Endodermal cell (in vitro differentiated cells): ENCODE results near the gene SYT2. TPM values are rescaled to one million over a fixed set of nuclear protein-coding genes. Genes with fewer than 3 reads are reported as not detected.

ENCODE experiments used
- DNase-seq: peaks from one replicate; pipeline ENCODE4 v3.0.0-alpha.2; 2017
- H3K27ac ChIP-seq: 2 replicates; pipeline ENCODE4 v1.5.1; 2013; ENCODE audit warnings: mild to moderate bottlenecking, low read depth, low read length, moderate library complexity
- H3K27me3 ChIP-seq: 2 replicates; pipeline ENCODE4 v1.6.1; 2013; ENCODE audit warnings: mild to moderate bottlenecking, low read length, moderate library complexity; ENCODE audit not compliant: insufficient read depth, control insufficient read depth, poor library complexity, severe bottlenecking
- H3K36me3 ChIP-seq: 2 replicates; pipeline ENCODE4 v1.7.0; 2013; ENCODE audit warnings: mild to moderate bottlenecking, low read length, moderate library complexity; ENCODE audit not compliant: control insufficient read depth, insufficient read depth
- H3K4me1 ChIP-seq: one replicate; pipeline ENCODE4 v1.7.0; 2013; ENCODE audit warnings: low read length; ENCODE audit not compliant: control insufficient read depth, insufficient read depth
- H3K4me3 ChIP-seq: 2 replicates; pipeline ENCODE4 v1.5.1; 2013; ENCODE audit warnings: mild to moderate bottlenecking, low read length, moderate library complexity
- H3K9ac ChIP-seq: 2 replicates; pipeline ENCODE4 v1.6.1; 2013; ENCODE audit warnings: mild to moderate bottlenecking, low read length, moderate library complexity; ENCODE audit not compliant: poor library complexity, severe bottlenecking; ENCODE audit errors: extremely low read depth
- H3K9me3 ChIP-seq: 2 replicates; pipeline ENCODE4 v1.6.1; 2013; ENCODE audit warnings: mild to moderate bottlenecking, low read length, moderate library complexity; ENCODE audit not compliant: control insufficient read depth
- H3K27ac Mint-ChIP-seq: 2 replicates; pipeline ENCODE4 v1.8.0; 2020; ENCODE audit warnings: mixed read lengths
- H3K27me3 Mint-ChIP-seq: 2 replicates; pipeline ENCODE4 v1.8.0; 2021; ENCODE audit warnings: mild to moderate bottlenecking, mixed read lengths; ENCODE audit not compliant: insufficient read depth
- H3K36me3 Mint-ChIP-seq: 2 replicates; pipeline ENCODE4 v1.8.0; 2020; ENCODE audit warnings: low read depth, mixed read lengths
- H3K4me1 Mint-ChIP-seq: 2 replicates; pipeline ENCODE4 v1.8.0; 2020; ENCODE audit warnings: mixed read lengths
- H3K4me3 Mint-ChIP-seq: 2 replicates; pipeline ENCODE4 v1.8.0; 2020; ENCODE audit warnings: mild to moderate bottlenecking, moderate library complexity, mixed read lengths
- H3K9me3 Mint-ChIP-seq: 2 replicates; pipeline ENCODE4 v1.8.0; 2020; ENCODE audit warnings: mild to moderate bottlenecking, mixed read lengths
- CTCF ChIP-seq: fragments of 200-600 bp; sonication (generic); conservative IDR thresholded peaks from 2 replicates; pipeline ENCODE4 v1.5.0; 2021; ENCODE audit warnings: antibody characterized with exemption, mild to moderate bottlenecking
- WGBS, 2 experiments: methylation state at CpG; one replicate each; pipeline versions ENCODE4 v1.1.5 to v1.1.7; 2013; ENCODE audit warnings: missing lambda C conversion rate in 2 of 2, mixed read lengths in 1 of 2; ENCODE audit not compliant: insufficient coverage in 1 of 2, insufficient read length in 1 of 2; 5-methylcytosine and 5-hydroxymethylcytosine counted together
- total RNA-seq, 2 donors: library from RNA; stranded (reverse); fragmentation: NEBNext Ultra II Directional in 1 of 2; extraction: Animal tissue kit (Norgen Biotek cat#: 25700) in 1 of 2; gene quantifications; 2 replicates in 1 of 2; 3 replicates in 1 of 2; pipeline ENCODE4 v1.2.1, GENCODE V29; 2021

The SYT2 gene
- total RNA-seq, 2 donors from 2014 or later, result 2.9 to 4.4 TPM

- no peak overlapping the region for H3K27ac Mint-ChIP-seq
- no peak for TF ChIP-seq CTCF
- Histone ChIP-seq H3K9me3 (no peaks in the 10 kb centered on the region), H3K27ac (no peak overlapping the region), H3K27me3 (no peaks in the 10 kb centered on the region), H3K4me1 (no peaks in the 10 kb centered on the region), H3K9ac (no peak overlapping the region), H3K36me3 (peaks cover 98% of the 10 kb centered on the region), H3K4me3 (no peak overlapping the region)
- DNase-seq, result no peak
- no peak overlapping the region for H3K4me3 Mint-ChIP-seq
- H3K27me3 Mint-ChIP-seq, result no peaks in the 10 kb centered on the region
- peaks cover 89% of the 10 kb centered on the region for H3K36me3 Mint-ChIP-seq
- no peaks in the 10 kb centered on the region for H3K4me1 Mint-ChIP-seq
- H3K9me3 Mint-ChIP-seq, result no peaks in the 10 kb centered on the region
- 64 to 94% methylated on average over 2 to 3 of the region's 3 CpGs for WGBS, 2 experiments
These were observed 42.5 kb upstream of the SYT2 start for GRCh38 chr1:202752774-202753173.

- Histone ChIP-seq H3K4me3 (no peak overlapping the region), H3K4me1 (no peaks in the 10 kb centered on the region), H3K36me3 (peaks cover 98% of the 10 kb centered on the region), H3K9me3 (peaks cover 3% of the 10 kb centered on the region), H3K27me3 (no peaks in the 10 kb centered on the region), H3K27ac (no peak overlapping the region), H3K9ac (no peak overlapping the region)
- Mint-ChIP-seq H3K36me3 (peaks cover 87% of the 10 kb centered on the region), H3K27me3 (no peaks in the 10 kb centered on the region), H3K4me1 (no peaks in the 10 kb centered on the region), H3K27ac (no peak overlapping the region), H3K9me3 (no peaks in the 10 kb centered on the region), H3K4me3 (no peak overlapping the region)
- no peak for DNase-seq
- no peak for TF ChIP-seq CTCF
- 100% methylated on average over 1 of the region's 1 CpG; no CpG with 5 or more reads in 1 of the 2 experiments for WGBS, 2 experiments
These were observed 40.5 kb upstream of the SYT2 start for GRCh38 chr1:202750761-202751160.

GRCh38 chr1:202750024-202750423, 39.8 kb upstream of the SYT2 start:
- peaks cover 98% of the 10 kb centered on the region for H3K36me3 ChIP-seq
- no peaks in the 10 kb centered on the region for H3K4me1 ChIP-seq
- H3K27ac Mint-ChIP-seq, result no peak overlapping the region

More at GRCh38 chr1:202750024-202750423, 39.8 kb upstream of the SYT2 start:
- no peaks in the 10 kb centered on the region for H3K27me3 ChIP-seq
- H3K9me3 ChIP-seq, result peaks cover 10% of the 10 kb centered on the region
- peaks cover under 1% of the 10 kb centered on the region for H3K9me3 Mint-ChIP-seq
- no peak for TF ChIP-seq CTCF
- H3K4me1 Mint-ChIP-seq, result no peaks in the 10 kb centered on the region
- H3K27ac ChIP-seq, result no peak overlapping the region
- H3K9ac ChIP-seq, result no peak overlapping the region
- H3K4me3 ChIP-seq, result no peak overlapping the region
- no peaks in the 10 kb centered on the region for H3K27me3 Mint-ChIP-seq
- no peak for DNase-seq
- 96 to 100% methylated on average over 2 of the region's 2 CpGs for WGBS, 2 experiments
- H3K4me3 Mint-ChIP-seq, result no peak overlapping the region
- H3K36me3 Mint-ChIP-seq, result peaks cover 87% of the 10 kb centered on the region
